Measurements from ENCODE around the gene UBE2N. TPM values are rescaled to one million over a fixed set of nuclear protein-coding genes. Genes with fewer than 3 reads are reported as not detected.

The UBE2N gene
- total RNA-seq, 4 donors from 2014 or later, result 39.1 to 64.0 (median 45.2) TPM

DNA sequence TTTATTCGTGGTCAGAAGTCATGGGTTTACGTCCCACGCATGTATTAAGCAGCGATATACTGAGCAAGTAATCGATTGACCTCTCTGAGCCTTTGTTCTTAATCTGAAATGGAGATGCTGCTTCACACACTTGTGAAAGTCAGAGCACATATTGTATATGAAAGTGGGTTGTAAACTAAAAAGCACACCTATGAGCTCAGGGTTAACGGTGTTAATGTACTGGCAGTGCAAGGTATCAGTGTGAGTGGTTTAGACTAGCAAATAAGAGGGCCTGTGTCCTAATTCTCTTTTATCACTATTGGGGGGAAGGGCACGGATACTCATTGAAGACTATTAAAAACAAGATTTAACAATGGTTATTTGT lies 26.2 kb upstream of the UBE2N start:
- ATAC-seq (ENCODE audit: low FRiP score) (no peak), DNase-seq (ENCODE audit: low spot score) (no peak)
- TF ChIP-seq CTCF (IDR thresholded peaks at IDR 0.05), result no peak

DNA sequence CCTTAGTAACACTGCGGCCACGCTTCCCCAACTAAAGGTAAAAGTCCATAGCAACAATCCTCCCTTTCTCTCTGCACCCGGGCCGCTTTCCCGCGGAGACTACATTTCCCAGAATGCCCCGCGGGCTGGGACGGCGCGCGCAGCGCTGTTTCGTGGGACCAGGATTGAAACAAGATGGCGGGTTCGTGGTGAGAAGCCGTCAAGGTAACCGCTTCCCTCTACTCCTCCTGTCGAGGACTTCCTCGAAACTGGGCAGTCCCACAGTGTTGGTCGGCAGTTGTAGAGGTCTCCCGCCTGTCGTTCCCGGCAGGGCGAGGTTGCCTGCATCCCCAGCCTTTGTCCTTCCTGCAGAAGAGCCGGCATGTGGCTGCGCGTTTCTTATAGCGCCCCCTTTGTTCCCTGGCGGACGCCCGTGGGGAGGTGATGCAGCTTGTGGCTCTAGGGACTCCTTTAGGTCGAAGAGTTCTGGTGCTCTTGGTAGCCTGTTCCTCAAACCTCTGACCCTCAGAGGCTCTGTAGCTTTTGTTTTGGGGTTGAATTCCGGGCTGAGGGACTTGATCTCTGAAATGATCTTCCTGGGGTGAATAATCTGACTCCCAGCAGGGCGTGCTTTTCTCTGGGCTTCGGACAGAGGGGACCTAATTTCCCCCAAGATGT lies 25.7 kb upstream of the UBE2N start, which contains the start of gene MRPL42:
Gene MRPL42 (plus strand): TSS at position 164 of the 657 bp plus-strand sequence. CDS start 1,772 bp downstream, outside the sequence.
- ATAC-seq (ENCODE audit: low FRiP score) (peak; percentile 97), DNase-seq (ENCODE audit: low spot score) (peak; percentile 82)
- TF ChIP-seq CTCF (IDR thresholded peaks at IDR 0.05), result peak in 1 of 3 donors; percentile 55

DNA sequence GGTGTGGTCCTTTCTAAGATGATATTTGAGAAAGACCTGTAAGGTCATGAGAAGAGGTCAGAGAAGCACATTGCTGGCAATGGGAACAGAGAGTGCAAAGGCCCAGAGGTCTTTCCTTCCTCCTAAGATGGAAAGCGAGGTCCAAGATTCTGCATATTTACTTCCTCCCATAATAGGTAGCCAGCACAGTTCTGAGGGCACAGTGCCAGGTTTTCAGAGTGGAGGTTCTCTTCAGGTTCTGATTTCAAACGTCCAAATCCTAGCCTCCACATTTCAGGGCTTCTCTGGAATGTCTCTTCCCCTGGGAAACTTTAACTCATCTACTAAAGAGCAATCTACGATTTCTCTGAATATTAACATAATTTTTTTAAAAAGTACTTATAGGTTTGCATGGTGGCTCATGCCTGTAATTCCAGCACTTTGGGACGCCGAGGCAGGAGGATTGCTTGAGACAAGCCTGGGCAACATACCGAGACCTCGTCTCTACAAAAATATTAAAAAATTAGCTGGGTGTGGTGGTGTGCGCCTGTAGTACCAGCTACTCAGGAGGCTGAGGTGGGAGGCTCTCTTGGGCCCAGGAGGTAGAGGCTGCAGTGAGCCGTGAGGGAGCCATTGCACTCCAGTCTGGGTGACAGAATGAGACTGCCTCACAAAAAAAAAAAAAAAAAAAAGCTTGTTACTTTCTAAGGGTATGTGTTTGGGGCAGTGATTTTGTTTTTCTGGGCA lies 25.0 kb upstream of the UBE2N start:
- no peak for ATAC-seq (ENCODE audit: low FRiP score)
- DNase-seq (ENCODE audit: low spot score), result no peak
- TF ChIP-seq CTCF (IDR thresholded peaks at IDR 0.05), result no peak

GRCh38 chr12:93465841-93466240 lies 24.1 kb upstream of the UBE2N start:
- DNase-seq (ENCODE audit: low spot score), result no peak
- no peak for ATAC-seq (ENCODE audit: low FRiP score)
- TF ChIP-seq CTCF (IDR thresholded peaks at IDR 0.05), result no peak

- no peak for DNase-seq (ENCODE audit: low spot score)
- TF ChIP-seq CTCF (IDR thresholded peaks at IDR 0.05), result no peak
- ATAC-seq (ENCODE audit: low FRiP score), result no peak
Measured at GRCh38 chr12:93461503-93461902, 19.8 kb upstream of the UBE2N start.

DNA sequence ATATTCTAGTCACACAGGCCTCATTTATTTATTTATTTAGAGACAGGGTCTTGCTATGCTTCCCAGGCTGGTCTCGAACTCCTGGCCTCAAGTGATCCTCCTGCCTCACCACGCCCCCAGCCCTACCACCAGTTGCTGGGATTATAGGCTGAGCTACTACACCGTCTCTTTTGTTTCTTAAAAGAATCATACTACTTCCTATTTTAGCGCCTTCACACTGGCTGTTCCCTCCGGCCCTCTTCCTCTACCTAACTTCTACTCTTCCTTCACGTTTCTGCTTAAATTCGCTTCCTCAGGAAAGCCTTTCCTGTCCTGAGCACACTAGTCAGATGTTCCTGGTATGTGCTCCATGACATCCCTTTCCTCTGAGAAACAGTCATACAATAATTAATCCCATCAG lies 19.2 kb upstream of the UBE2N start:
- ATAC-seq (ENCODE audit: low FRiP score), result no peak
- no peak for TF ChIP-seq CTCF (IDR thresholded peaks at IDR 0.05)
- DNase-seq (ENCODE audit: low spot score), result no peak

GRCh38 chr12:93460003-93460402 lies 18.3 kb upstream of the UBE2N start:
- TF ChIP-seq CTCF (IDR thresholded peaks at IDR 0.05), result no peak
- no peak for DNase-seq (ENCODE audit: low spot score)
- no peak for ATAC-seq (ENCODE audit: low FRiP score)

Measured in omental fat pad (tissue), 4 donors.